Psoas muscle (tissue), 8 donors: ENCODE measurements around the gene ANKRD6. TPM values are rescaled to one million over a fixed set of nuclear protein-coding genes. Genes with fewer than 3 reads are reported as not detected.

ENCODE experiments used
- ATAC-seq, 4 donors: fragments of 200-7000 bp; cut with Tn5 transposase; one replicate each; pipeline ENCODE4 v1.9.1; 2020; ENCODE audit warnings: moderate library complexity in 3 of 4, mild to moderate bottlenecking in 2 of 4
- DNase-seq, 2 donors: peaks; one replicate each; pipeline ENCODE4 v3.0.0-alpha.2; 2020
- H3K27ac ChIP-seq: fragments of 200-600 bp; one replicate; pipeline ENCODE4 v1.8.0; 2022
- H3K27me3 ChIP-seq, 3 donors: fragments of 200-600 bp in 1 of 3; one replicate each; pipeline versions ENCODE4 v1.6.1 to v1.8.0; 2013 to 2022; ENCODE audit warnings: low read length in 2 of 3, mild to moderate bottlenecking in 2 of 3, moderate library complexity in 1 of 3; ENCODE audit not compliant: insufficient read depth in 3 of 3
- H3K36me3 ChIP-seq, 2 donors: fragments of 200-600 bp in 1 of 2; one replicate each; pipeline versions ENCODE4 v1.6.1 to v1.8.0; 2013 to 2022; ENCODE audit warnings: low read depth in 1 of 2, mild to moderate bottlenecking in 1 of 2, moderate library complexity in 1 of 2; ENCODE audit not compliant: insufficient read depth in 1 of 2
- H3K4me1 ChIP-seq: fragments of 200-600 bp; one replicate; pipeline ENCODE4 v1.8.0; 2022
- H3K4me3 ChIP-seq: fragments of 200-600 bp; one replicate; pipeline ENCODE4 v1.8.0; 2022; ENCODE audit warnings: mild to moderate bottlenecking
- H3K9me3 ChIP-seq: fragments of 200-600 bp; one replicate; pipeline ENCODE4 v1.8.0; 2022
- CTCF ChIP-seq: fragments of 200-600 bp; IDR thresholded peaks from one replicate; pipeline ENCODE4 v1.8.0; 2022; ENCODE audit warnings: antibody characterized with exemption
- WGBS, 3 donors: extraction: QIAGEN DNeasy Blood & Tissue Kit; methylation state at CpG; one replicate each; pipeline versions ENCODE4 v1.1.6 to v1.1.7; 2013; 5-methylcytosine and 5-hydroxymethylcytosine counted together
- intact Hi-C, 2 donors: fragments of 100-400 bp; cut with DNase I; formaldehyde crosslinking; loops; one replicate each; pipeline versions ENCODE4 v1.11.0 to v1.14.2; 2022
- polyA plus RNA-seq, 3 donors: library from polyadenylated mRNA; stranded (reverse); fragments of 200-250 nt; gene quantifications; one replicate each; pipeline ENCODE4 v1.2.3, GENCODE V29; 2013
- total RNA-seq, 4 donors: library from RNA; stranded (reverse); fragmentation: NEBNext Ultra II Directional in 2 of 4; extraction: Animal tissue kit (Norgen Biotek cat#: 25700) in 2 of 4; gene quantifications; one replicate each; pipeline versions ENCODE4 v1.2.1 to v1.2.4, GENCODE V29; 2021 to 2023
- donor health status: healthy with polysubstance abuse.
- donor health status: DM: no; HTN: no; CAD: no; lungs with moderate emphysema.
- donor health status: Bipolar disorder and iron deficiency.
- donor health status: healthy.
- donor health status: DM: yes; HTN: yes; CAD: no.
- donor health status: DM: no; HTN: no; CAD: no.
- donor health status: DM: no; HTN: no; CAD: no.
- donor health status: DM: yes; HTN: yes; CAD: no.

ANKRD6 gene
- total and polyA plus RNA-seq, 7 donors: 1.2 to 9.0 (median 2.4) TPM

GRCh38 chr6:89562093-89562973 lies 129.4 kb downstream of the ANKRD6 start:
- H3K4me1 ChIP-seq: peaks cover 3% of the 10 kb centered on the region
- peak overlapping the region; percentile 60 for H3K4me3 ChIP-seq
- H3K27me3 ChIP-seq: no peaks in the 10 kb centered on the region
- H3K9me3 ChIP-seq: no peaks in the 10 kb centered on the region
- no peak for DNase-seq
- intact Hi-C loops: no loop called here
- TF ChIP-seq CTCF: no peak
- no peaks in the 10 kb centered on the region for H3K36me3 ChIP-seq
- 22 to 33% (median 24%) methylated on average over 21 of the region's 21 CpGs for WGBS, 3 donors
- peak; percentile 46 to 80 (median 60) for ATAC-seq
- H3K27ac ChIP-seq: no peak overlapping the region

DNA sequence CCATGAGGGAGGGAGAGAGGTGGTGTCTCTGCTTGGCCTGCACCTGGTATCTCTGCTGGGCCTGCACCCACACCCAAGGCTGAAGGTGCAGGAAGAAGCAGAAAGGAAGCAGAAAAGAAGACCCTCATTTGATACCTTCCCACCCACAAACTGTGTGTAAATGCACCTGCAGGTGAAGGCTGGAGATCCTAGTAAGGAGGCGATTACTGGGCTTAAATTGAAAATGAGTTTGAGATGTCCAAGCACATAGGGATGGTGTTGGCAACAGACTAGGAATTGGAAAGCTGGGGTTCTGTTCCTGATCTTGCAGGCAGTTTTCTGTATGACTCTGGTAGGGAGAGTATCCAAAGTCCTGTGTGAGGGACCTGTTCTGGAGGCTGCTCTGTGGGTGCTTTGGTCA lies 130.9 kb downstream of the ANKRD6 start:
- Histone ChIP-seq H3K27me3 (no peaks in the 10 kb centered on the region), H3K4me3 (no peak overlapping the region), H3K9me3 (no peaks in the 10 kb centered on the region), H3K27ac (no peak overlapping the region), H3K36me3 (no peaks in the 10 kb centered on the region), H3K4me1 (peaks cover 3% of the 10 kb centered on the region)
- DNase-seq (no peak), ATAC-seq (no peak)
- WGBS, 3 donors: 95 to 97% (median 96%) methylated on average over 1 of the region's 1 CpG
- intact Hi-C loops: no loop called here
- no peak for TF ChIP-seq CTCF

DNA sequence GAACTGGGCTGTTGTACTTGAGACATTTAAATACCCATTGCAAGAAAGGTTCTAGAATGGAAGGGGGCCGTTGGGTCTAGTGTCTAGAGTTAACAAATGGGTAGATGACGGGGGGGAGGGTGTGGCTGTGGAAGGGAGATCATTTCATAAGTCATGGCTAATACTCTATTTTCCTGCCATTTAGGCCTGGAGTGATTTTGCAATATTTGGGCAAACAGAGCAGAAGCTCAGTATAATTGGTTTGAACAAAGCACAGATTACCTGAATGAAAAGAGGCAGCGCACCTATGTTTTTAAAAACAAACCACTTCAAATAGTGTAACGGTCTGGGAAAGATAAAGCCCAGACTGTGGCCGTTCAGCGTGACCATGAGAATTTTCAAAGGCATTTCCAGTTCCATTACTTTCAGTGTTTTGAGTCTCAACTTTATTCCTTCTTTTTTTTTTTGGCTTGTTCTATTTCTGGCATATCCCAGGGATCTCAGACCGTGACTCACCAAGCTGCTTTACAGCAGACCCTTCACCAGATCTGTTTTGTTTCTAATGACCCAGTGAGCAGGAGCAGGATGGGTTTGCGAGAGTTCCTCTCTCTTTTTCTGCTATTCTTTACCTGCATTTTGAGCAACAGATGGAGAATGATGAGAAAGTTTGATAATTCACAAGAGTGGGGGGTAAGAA lies 131.9 kb downstream of the ANKRD6 start:
- WGBS, 3 donors: 64 to 71% (median 67%) methylated on average over 8 of the region's 8 CpGs
- Histone ChIP-seq H3K36me3 (no peaks in the 10 kb centered on the region), H3K4me3 (no peak overlapping the region), H3K4me1 (peaks cover 3% of the 10 kb centered on the region), H3K27ac (no peak overlapping the region), H3K27me3 (no peaks in the 10 kb centered on the region), H3K9me3 (no peaks in the 10 kb centered on the region)
- peak in 1 of 2 donors; percentile 19 for DNase-seq
- TF ChIP-seq CTCF: no peak
- no peak for ATAC-seq
- intact Hi-C loops: no loop called here

DNA sequence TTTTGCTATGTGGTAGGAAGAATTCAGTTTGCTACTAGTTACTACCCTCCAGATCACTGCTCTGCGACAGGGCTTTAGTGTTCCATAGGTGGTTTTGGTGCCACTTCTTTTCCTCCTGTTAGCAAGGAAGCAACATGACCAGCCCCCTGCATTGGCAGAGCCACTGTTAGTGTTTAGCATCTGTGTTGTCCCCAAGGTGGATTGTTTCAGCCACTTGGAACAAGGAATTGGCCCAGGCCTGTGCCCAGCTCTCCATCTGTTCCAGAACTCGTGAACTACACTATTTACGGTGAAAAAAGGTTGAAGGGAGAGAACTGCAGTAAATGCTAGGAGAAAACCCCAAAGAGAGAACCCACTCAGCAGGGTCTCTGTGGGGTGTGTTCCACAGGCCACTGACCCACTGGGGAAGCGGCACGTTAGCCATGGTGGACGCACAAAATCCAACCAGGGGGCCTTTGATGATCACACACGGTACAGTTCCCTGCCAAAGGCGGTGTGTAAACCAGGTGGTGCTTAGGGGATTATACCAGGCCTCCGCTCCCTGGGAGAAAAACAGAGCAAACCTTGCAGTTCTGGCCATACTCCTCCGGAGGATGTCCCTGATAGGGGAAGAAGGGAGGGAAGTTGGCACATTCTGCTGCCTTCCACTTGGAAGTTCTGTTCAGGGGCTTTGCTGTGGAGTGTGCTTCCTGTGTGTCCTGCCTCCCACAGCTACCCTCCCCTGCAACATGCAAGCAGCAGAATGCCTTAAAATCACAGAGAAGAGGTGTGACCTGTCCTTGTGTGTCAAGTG lies 133.3 kb downstream of the ANKRD6 start:
- DNase-seq (no peak), ATAC-seq (no peak)
- Histone ChIP-seq H3K4me1 (peaks cover 3% of the 10 kb centered on the region), H3K36me3 (no peaks in the 10 kb centered on the region), H3K27ac (no peak overlapping the region), H3K9me3 (no peaks in the 10 kb centered on the region), H3K4me3 (no peak overlapping the region), H3K27me3 (no peaks in the 10 kb centered on the region)
- 79 to 86% (median 83%) methylated on average over 10 of the region's 10 CpGs for WGBS, 3 donors
- intact Hi-C loops: no loop called here
- no peak for TF ChIP-seq CTCF
